GM12878 (cell line): Measurements from ENCODE around the gene MOGAT2.

Experiments used
- CBX3 ChIP-seq: fragments of 200-600 bp; sonication (generic); IDR thresholded peaks from 2 replicates; pipeline ENCODE4 v1.6.1; 2016; ENCODE audit warnings: low read depth, borderline replicate concordance
- EZH2 ChIP-seq: IDR thresholded peaks from 2 replicates; pipeline ENCODE4 v1.6.1; 2012; ENCODE audit warnings: low read depth, mild to moderate bottlenecking, control low read depth, inconsistent platforms, low read length, borderline replicate concordance; ENCODE audit not compliant: control insufficient read depth
- IKZF1 ChIP-seq: fragments of 450-650 bp; conservative IDR thresholded peaks from 2 replicates; pipeline ENCODE4 v1.6.1; 2017; ENCODE audit warnings: antibody characterized with exemption, mild to moderate bottlenecking
- NFXL1 ChIP-seq: fragments of 450-650 bp; IDR thresholded peaks from 2 replicates; pipeline ENCODE4 v1.6.1; 2017; ENCODE audit warnings: antibody characterized with exemption, mild to moderate bottlenecking, borderline replicate concordance
- NRF1 ChIP-seq: conservative IDR thresholded peaks from 2 replicates; pipeline ENCODE4 v1.6.1; 2011; ENCODE audit warnings: mild to moderate bottlenecking, low read depth, low read length, improper control_type of control experiment
- RB1 ChIP-seq: fragments of 450-650 bp; formaldehyde crosslinking; IDR thresholded peaks from 2 replicates; pipeline ENCODE4 v1.6.1; 2017; ENCODE audit warnings: mild to moderate bottlenecking, borderline replicate concordance
- SIX5 ChIP-seq: IDR thresholded peaks from 2 replicates; pipeline ENCODE4 v1.6.1; 2011; ENCODE audit warnings: mild to moderate bottlenecking, low read depth, low read length, moderate library complexity; ENCODE audit not compliant: severe bottlenecking
- SPI1 ChIP-seq: IDR thresholded peaks from 2 replicates; pipeline ENCODE4 v1.6.1; 2011; ENCODE audit warnings: low read depth, mild to moderate bottlenecking, low read length, moderate library complexity, borderline replicate concordance; ENCODE audit not compliant: insufficient read depth
- USF1 ChIP-seq: IDR thresholded peaks from 2 replicates; pipeline ENCODE4 v1.6.1; 2011; ENCODE audit warnings: borderline replicate concordance, low read depth, mild to moderate bottlenecking, moderate library complexity, mixed read lengths, low read length; ENCODE audit not compliant: insufficient read depth; ENCODE audit errors: extremely low read length
- ZNF217 ChIP-seq: fragments of 450-650 bp; IDR thresholded peaks from 2 replicates; pipeline ENCODE4 v1.6.1; 2017; ENCODE audit warnings: antibody characterized with exemption, mild to moderate bottlenecking
- ZNF274 ChIP-seq: IDR thresholded peaks from one replicate; pipeline ENCODE4 v1.8.0; 2011; ENCODE audit not compliant: insufficient read length, insufficient read depth
- TF ChIP-seq, protein P1 (sequence below), 3 experiments: IDR thresholded peaks in 2 of 3; conservative IDR thresholded peaks in 1 of 3; 2 replicates each; pipeline ENCODE4 v1.5.1; 2011; ENCODE audit warnings: low read depth in 3 of 3, low read length in 3 of 3, mild to moderate bottlenecking in 3 of 3, control low read depth in 2 of 3, moderate library complexity in 2 of 3, inconsistent platforms in 1 of 3, mixed read lengths in 1 of 3; ENCODE audit not compliant: control insufficient read depth in 2 of 3, insufficient read depth in 1 of 3; ENCODE audit errors: extremely low read depth in 1 of 3

DNA sequence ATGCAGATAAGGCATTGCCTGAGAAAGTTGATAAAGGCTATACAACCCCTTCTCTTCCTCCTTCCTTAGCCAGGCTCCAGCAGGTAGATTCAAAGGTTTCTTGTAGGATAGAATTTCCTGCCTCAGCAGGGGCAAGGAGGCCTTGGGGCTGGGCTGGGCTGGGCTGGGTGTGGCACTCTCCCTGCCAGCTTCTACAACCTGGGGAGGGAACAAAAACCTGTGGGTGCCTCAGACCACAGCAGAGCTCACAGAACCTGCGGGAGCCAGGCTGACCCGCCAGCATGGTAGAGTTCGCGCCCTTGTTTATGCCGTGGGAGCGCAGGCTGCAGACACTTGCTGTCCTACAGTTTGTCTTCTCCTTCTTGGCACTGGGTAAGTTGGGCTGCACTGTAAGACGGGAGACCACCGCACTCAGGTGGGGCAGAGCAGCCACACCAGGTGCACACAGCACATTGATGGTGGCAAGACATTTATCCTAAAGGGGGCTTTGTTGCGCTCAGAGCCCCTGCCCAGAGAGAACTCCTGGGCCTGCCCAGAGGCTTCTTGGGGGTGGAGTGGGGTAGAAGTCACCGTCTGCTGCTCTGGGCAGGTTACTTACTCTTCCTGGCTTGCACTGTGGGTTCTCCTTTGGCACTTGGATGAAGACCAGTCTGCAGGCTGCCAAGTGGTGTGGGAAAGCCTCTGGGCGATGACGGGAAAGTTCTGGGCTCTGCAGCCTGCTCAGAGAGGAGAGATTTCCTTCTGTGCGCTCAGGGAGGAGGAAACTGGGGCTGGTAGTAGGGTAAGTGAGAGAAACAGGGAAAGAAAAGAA is at the start of gene MOGAT2:
- no peak for TF ChIP-seq USF1
- TF ChIP-seq, protein P1, sequence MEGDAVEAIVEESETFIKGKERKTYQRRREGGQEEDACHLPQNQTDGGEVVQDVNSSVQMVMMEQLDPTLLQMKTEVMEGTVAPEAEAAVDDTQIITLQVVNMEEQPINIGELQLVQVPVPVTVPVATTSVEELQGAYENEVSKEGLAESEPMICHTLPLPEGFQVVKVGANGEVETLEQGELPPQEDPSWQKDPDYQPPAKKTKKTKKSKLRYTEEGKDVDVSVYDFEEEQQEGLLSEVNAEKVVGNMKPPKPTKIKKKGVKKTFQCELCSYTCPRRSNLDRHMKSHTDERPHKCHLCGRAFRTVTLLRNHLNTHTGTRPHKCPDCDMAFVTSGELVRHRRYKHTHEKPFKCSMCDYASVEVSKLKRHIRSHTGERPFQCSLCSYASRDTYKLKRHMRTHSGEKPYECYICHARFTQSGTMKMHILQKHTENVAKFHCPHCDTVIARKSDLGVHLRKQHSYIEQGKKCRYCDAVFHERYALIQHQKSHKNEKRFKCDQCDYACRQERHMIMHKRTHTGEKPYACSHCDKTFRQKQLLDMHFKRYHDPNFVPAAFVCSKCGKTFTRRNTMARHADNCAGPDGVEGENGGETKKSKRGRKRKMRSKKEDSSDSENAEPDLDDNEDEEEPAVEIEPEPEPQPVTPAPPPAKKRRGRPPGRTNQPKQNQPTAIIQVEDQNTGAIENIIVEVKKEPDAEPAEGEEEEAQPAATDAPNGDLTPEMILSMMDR (IDR thresholded peaks at IDR 0.05 in 2 of 3, conservative IDR thresholded peaks at IDR 0.05 in 1 of 3; ENCODE audit: control insufficient read depth in 2 of 3, extremely low read depth in 1 of 3, insufficient read depth in 1 of 3, low read depth in 3 of 3, low read length in 3 of 3) = no peak
- TF ChIP-seq ZNF274 = no peak
- no peak for TF ChIP-seq CBX3
- no peak for TF ChIP-seq NRF1
- TF ChIP-seq SPI1 = no peak
- no peak for TF ChIP-seq ZNF217
- TF ChIP-seq SIX5 = no peak
- no peak for TF ChIP-seq NFXL1
- TF ChIP-seq RB1 = no peak
- TF ChIP-seq IKZF1 = no peak
- TF ChIP-seq EZH2 = no peak
